Spleen (tissue), 7 donors: ENCODE results near the gene LGR6.

ENCODE experiments used
- POLR2A ChIP-seq, 3 donors: fragments of 450-650 bp; IDR thresholded peaks; one replicate each; pipeline ENCODE4 v1.5.1; 2017; ENCODE audit warnings: antibody characterized with exemption in 3 of 3, mild to moderate bottlenecking in 1 of 3
- POLR2AphosphoS5 ChIP-seq, 3 donors: sonication (generic); formaldehyde crosslinking; IDR thresholded peaks; one replicate each; pipeline ENCODE4 v1.5.1; 2017; ENCODE audit warnings: antibody characterized with exemption in 3 of 3
- TF ChIP-seq, protein P1 (sequence below), 11 experiments: fragments of 200-600 bp in 7 of 11; fragments of 450-650 bp in 4 of 11; sonication (generic) in 4 of 11; IDR thresholded peaks in 8 of 11; conservative IDR thresholded peaks in 3 of 11; 1 replicate in 7 of 11; 2 replicates in 4 of 11; pipeline versions ENCODE4 v1.4.0 to v1.8.0; 2016 to 2021; ENCODE audit warnings: antibody characterized with exemption in 11 of 11, inconsistent platforms in 4 of 11, mild to moderate bottlenecking in 1 of 11
- donor health status: DM: no; HTN: no; CAD: no; lungs with moderate emphysema.
- donor health status: DM: no; HTN: no; CAD: no.
- donor health status: DM: no; HTN: no; CAD: no.

DNA sequence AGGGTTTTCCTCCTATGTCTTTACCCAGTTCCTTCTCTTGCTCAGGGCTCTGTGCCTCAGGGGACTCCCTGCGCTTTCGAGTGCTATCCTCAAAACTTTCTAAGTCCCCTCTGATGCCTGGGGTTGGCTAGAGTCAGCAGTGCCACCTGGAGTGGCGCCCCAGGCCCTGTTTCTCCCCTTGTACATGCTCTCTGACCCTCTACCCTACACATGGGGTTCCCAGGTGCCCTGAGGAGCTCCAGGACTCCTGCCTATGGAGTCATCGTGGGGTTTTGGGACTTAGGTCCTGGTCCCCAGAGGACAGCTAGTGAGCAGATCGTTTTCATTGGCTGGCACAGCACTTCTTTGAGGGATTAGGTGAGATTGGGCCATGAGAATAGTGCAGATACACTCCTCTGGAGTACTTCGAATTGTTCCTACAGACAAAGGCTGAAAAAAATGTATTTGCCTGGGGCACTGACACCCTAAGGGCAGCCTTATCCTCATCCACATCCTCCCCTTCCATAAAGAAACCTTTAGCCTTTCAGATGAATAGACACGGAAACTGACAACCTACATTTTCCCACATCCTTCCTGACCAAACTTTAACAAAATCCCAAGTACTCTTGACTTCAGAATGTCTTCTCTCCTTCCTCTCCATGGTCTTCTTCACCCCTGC lies 41.5 kb downstream of the LGR6 start:
- TF ChIP-seq, protein P1, sequence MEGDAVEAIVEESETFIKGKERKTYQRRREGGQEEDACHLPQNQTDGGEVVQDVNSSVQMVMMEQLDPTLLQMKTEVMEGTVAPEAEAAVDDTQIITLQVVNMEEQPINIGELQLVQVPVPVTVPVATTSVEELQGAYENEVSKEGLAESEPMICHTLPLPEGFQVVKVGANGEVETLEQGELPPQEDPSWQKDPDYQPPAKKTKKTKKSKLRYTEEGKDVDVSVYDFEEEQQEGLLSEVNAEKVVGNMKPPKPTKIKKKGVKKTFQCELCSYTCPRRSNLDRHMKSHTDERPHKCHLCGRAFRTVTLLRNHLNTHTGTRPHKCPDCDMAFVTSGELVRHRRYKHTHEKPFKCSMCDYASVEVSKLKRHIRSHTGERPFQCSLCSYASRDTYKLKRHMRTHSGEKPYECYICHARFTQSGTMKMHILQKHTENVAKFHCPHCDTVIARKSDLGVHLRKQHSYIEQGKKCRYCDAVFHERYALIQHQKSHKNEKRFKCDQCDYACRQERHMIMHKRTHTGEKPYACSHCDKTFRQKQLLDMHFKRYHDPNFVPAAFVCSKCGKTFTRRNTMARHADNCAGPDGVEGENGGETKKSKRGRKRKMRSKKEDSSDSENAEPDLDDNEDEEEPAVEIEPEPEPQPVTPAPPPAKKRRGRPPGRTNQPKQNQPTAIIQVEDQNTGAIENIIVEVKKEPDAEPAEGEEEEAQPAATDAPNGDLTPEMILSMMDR (IDR thresholded peaks at IDR 0.05 in 8 of 11, conservative IDR thresholded peaks at IDR 0.05 in 3 of 11) = no peak
- TF ChIP-seq POLR2A (IDR thresholded peaks at IDR 0.05) (no peak), POLR2AphosphoS5 (IDR thresholded peaks at IDR 0.05) (no peak)
